GM19455 (cell line): ENCODE measurements around the gene CNKSR3.

Experiments
- ATAC-seq: cut with Tn5 transposase; IDR thresholded peaks from one replicate; pipeline ENCODE4 v1.9.1; 2021; ENCODE audit not compliant: unreplicated experiment

CNKSR3 gene

DNA sequence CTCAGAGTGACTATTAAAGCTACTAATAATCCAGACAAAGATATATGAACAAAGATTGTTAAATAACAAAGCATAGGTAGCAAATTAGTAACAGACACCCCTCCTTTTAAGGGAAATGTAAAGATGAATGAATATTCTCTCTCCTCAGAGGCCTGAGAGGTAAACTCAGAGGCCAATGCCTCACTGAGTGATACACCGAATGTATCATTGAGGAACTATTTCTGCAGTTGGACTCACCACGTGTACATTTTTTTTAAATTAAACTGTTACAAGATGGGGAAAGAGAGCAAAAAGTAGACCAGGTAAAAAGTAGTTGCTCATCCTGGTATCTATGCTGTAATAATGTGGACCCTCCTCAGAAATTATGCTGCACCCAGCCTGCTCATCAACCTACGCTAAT is 81.6 kb downstream of the CNKSR3 start:
- ATAC-seq: no peak

DNA sequence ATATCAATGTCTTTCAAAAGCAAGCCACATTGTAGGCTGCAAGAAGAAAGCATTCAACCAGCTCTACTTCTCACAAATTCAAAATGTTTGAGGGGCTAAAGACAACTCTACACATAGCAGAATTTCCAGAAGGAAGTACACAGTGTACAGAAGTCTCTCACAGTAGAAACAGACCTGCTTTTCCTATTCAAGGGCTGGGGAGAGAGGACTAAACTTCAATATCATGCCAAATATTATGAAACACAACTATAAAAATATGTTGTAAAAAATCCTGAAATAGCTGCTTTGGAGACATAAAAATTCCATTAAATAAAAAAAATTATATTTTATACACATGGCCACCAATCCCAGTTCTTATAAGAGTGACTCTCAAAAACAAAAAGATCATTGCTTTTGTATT is 83.0 kb downstream of the CNKSR3 start:
- ATAC-seq: no peak

DNA sequence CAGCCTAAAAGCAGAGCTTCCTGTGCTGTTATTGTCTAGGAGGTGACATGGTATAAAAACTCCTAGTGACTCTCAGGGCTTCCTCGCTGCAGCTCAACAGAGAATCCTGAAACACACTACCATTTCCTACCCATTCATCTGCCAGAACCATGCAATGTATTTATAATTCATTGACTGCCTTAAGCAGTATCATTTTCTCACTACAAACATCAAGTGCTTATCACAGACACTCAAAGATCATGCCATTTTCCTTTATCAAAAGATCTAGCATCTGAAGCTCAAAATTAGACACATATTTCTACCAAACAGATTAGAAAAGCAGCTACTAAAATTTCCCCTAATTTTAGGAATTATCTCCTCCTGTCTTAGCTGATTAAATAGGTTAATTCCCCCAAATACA is 83.5 kb downstream of the CNKSR3 start:
- ATAC-seq: no peak

DNA sequence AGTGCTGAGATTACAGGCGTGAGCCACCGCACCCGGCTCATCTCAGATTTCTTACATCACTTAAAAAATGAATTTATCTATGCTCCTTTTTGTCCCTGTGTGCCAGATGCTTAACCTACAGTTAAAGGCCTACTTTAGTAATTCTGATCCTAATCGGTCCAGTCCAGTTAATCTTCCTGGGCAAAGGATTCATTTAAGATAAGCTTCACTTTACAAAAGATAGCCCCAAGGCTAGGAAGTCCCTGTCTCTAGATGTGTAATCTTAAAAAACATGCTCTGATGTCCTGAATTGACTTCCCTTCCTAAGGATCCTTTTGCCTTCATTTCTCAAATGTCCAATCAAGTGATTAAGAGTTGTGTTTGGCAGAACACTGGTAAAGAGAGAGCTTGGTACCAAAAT is 85.5 kb downstream of the CNKSR3 start:
- no peak for ATAC-seq

DNA sequence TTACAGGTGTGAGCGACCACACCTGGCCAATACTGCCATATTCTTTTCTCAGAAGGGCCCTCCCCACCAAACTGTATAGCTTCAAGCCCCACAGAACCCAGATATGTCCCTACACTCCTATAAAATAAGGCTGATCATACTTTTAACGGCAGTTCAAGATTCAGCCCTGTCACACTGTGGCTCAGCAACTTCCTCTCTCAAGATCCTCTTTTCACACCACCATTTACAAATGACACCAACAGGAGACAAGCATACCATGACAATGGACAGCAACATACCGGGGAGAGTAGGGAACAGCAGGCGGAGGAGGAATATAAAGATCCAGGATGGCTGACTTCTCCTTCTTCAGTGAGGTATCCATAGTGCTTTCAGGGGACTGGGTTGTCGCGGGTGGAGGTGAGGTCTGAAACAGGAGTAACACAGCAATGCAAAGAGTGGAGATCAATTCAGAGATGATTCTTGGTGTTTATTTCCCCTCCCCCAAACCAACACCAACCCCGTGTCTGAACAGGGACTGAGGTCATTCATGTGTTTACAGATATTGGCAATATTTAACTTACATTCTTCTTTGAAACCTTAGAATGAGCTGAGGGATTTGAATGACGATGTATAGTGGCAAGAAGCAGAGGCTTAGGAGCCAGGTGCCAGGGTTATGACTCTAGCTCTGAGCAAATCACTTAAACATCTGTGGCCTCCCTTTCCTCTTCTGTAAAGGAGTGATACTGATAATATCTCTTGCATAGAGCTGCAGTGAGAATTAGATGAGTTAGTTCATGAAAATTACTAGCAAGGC is 96.3 kb downstream of the CNKSR3 start:
- no peak for ATAC-seq

DNA sequence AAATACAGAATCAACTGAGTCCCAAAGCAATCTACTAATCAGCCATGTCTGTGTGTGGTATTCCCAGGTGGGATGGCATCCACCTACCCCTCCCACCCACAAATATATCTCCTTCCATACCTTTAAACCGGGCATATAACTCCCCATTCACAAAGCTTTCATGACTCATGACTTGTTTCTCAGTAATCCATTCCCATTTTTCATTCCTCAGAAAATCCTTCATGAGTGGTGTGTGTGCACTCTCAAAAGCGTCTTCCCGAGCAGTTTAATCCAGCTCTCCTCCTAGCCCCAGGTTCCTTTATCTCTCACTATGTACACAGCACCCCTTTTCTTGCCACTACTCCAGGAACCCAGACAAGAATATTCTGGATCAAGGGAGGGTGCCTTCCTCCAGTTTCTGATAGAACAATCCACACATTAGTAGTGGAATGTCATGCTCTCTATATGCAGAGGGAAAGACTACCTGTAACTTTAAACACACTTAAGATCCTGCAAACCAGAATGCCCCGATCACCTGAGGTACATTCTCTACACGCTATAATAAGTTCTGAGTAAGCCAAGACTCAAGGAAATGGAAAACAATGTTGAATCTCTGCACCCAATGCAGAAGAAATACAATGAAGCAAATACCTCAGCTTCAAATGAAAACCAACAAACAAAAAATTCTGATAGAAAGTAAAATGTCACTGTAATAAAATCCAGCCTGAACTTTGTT is 98.2 kb downstream of the CNKSR3 start:
- no peak for ATAC-seq

DNA sequence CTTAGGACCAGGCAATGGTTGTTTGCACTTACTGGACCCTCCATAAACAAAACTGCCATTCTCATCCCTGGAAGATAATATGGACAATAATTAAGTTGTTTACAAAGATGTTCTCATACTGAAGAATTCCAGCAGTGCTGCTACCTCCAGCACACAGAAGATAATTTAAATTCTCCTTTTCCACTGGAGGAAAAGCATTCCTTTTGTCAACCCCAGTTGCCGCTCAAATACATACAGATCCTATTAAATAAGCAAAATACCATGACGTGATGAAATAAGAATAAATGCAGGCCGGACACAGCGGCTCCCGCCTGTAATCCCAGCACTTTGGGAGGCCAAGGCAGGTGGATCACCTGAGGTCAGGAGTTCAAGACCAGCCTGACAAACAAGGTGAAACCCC is 99.4 kb downstream of the CNKSR3 start:
- no peak for ATAC-seq

DNA sequence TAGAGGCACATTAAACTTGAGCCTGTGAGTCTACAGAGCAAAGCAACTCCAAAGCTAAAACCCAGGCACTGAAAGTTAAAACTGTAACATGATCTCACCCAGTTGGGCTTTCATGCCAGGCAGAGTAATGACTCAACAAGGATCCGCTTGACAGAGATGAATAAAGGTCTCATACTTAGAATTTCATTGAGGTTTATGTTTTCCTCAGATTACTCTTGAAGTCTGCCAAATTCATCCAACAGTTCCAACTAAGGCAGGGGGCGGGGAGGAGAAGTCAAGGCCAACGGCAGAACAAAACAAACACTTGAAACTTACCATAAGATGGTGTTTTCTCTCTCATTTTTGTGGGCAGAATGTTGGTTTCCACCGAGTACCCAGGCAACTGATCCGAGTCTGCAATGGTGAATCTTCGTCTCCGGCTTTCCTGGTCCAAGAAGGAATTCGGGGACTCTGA is 99.8 kb downstream of the CNKSR3 start:
- no peak for ATAC-seq

DNA sequence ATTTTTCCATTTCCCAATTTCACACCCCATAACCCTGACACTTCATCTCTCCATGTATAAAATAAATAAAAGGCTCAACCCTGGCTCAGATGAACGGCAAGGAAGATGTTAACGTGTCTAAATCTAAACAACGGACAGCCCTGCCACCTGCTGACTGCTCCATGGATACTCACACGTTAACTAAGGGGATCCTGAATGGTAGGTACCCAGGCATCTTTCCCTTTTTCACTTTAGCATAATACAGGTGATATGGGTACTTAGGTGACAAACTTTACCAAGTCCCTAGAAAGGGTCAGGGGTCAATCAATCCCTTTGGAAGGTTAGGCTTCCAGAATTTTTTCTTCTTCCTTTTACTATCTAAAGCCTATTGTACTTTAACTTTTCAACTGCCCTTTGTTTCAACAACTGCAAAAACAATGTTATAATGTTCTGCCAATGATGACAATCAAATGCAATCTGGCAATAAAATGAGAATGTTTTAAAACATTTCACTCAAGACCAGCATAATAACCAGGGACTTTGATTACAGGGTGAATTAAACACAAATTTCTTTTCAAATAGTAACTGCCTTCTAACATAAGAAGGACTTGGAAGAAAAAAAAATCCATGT is 101.5 kb downstream of the CNKSR3 start:
- ATAC-seq: no peak

DNA sequence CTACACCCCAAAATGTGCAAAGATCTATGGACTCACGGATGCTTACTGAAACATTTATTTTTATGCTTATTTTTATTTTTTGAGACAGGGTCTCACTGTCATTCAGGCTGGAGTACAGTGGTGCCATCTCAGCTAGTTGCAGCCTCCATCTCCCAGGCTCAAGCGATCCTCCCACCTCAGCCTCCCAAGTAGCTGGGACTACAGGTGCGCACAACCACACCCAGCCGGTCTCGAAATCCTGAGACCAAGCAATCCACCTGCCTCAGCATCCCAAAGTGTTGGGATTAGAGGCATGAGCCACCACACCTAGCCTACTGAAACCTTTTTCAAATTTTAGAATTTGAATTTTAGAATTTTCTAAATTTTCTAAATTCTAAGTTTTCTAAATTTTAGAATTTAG is 103.0 kb downstream of the CNKSR3 start:
- no peak for ATAC-seq

DNA sequence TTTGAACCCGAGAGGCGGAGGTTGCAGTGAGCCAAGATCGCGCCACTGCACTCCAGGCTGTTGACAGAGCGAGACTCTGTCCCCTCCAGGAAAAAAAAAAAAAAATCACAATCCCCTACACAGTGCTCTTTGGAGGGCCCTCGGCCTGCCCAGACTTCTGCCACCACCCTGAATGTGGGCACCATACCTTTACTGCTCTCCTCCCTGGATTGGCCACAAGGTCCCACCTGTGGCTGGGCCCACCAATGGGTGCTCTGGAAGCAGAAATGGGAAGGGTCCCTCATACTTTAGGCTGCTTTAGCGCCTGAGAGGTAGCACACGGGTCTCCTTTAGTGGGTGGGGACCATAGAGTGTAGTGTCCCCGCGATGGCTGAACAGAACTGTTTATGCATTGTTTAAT is 103.6 kb downstream of the CNKSR3 start:
- ATAC-seq: no peak

DNA sequence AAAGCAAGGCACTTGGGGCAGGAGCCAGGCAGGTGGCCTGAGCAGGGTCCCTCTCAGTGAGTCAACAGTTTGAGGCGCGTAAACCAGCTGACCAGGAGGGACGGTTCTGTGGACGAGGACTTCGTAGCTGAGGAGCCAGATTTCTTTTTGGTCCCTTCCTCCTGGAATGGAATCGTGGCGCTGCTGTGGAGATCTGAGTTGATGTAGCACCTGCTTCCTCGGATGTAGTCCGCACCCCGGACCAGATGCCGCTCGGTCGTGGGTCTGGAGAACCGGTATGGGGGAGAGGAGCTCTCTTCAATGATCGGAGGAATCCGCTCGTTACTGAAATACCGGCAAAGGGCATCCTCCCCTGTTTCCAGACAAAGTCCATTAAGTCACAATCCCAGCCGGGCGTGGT is 104.2 kb downstream of the CNKSR3 start:
- no peak for ATAC-seq

DNA sequence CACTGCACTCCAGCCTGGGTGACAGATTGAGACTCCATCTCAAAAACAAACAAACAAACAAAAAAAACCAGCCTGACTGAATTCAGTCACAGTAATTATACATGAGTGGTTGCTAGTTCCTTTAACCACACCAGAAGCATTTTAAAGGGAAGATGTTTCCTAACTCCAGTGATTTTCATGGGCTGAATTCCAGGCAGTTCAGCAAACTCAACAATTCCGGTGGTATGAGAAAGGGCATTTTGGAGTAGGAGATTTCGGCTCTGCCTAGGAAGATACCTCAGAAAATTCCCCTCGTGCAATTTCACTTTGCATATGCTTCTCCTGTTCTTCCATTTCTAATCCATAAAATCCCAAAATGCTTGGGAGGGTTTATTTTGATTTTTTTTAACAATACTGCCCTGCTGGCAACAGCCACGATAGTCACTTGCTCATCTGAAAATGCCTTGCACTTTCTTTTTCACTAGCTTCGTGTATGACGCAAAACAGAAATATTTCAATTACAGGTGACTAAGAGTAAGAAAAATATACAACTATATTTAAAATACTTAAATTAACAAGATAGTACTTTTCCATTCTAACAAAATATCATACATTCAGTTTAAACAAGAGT is 105.6 kb downstream of the CNKSR3 start:
- no peak for ATAC-seq

DNA sequence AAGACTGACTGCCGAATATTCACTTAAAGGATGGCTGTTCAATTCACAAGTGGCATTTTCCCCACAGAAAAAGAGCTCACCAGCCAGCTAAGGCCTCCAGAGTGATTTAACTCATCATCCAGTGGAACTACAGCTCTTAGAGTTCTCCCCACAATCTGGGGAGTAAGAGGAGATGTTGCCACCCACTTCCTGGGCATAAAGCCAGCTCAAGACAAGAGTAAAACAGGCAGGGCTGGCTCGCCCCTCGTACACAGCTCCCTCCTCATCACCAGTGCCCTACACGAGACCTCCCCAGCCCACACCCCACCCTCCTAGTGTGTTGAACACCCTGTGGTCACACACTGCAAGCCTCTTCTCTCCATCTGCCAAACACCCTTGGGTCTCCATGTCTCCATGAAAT is 106.7 kb downstream of the CNKSR3 start:
- no peak for ATAC-seq

DNA sequence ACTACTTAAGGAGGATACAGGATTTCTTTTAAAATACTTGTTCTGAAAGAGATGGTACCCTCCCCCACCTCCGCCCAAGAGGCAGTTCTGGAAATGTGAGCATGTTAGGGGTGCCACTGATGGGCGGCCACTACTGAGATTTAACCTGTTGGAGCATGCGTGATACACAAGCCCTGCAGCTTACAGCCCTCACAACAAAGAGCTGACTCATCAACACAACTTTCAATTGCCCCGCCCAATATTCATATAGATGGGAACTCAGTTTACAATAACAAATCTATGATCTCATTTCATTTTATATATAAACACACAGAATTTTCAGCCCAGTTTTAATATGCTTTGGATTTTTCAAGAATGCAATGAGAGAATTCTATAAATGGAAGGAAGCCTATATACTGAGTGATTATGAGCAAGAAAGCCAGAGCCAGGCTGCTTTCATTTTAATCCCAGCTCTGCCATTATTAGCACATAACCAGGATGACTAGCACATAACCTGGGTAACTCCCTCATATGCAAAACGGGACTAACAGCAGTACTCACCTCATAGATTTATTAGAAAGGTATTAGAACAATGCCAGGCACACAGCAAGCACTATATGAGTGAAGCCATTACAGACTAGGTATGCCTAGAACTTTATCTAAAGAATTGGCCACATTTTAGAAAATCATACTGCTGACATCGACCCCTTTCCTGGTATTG is 108.3 kb downstream of the CNKSR3 start:
- no peak for ATAC-seq

DNA sequence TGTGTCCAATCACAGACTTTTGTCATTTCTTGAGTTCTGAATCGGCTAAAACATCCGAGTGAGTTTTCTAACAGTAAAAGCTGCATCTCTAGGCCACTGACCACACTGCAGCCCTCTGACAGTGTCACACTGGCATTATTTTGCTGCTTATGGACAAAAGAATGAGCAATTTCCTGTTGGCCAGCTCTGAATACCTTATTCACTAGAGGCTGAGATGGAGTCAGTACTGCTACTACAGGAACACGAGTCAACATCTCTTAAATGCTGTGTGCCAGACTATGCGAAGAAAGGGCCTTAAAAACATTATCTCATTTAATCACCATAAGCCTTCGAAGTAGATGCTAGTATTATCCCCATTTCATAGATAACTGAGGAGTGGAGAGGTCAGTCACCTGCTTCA is 111.4 kb downstream of the CNKSR3 start:
- ATAC-seq: no peak

DNA sequence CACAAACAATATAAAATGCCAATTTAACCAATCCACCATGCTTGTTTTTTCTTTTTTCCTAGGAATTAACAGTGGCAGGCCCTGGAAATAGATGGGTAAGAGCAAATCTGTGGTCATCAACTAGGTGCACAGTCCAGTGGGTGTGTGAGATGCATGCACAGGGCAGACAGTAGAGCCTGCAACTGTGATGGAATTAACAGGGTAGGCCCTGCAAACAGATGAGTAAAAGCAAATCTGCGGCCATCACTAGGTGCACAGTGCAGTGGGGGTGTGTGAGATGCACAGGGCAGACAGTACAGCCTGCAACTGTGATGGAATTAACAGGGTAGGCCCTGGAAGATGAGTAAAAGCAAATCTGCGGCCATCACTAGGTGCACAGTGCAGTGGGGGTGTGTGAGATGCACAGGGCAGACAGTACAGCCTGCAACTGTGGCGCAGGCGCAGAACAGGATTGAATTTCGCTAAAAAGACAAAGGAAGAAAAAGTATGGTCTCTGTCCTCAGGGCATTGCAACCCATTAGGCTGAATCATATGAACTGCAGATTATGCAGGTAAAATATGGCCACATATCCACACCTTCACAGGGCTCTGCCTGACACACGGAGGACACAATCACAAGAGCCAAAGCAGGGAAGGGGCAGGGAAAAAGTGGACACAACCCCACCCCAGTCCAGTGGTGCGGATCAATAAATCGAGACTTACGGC is 112.8 kb downstream of the CNKSR3 start:
- no peak for ATAC-seq

DNA sequence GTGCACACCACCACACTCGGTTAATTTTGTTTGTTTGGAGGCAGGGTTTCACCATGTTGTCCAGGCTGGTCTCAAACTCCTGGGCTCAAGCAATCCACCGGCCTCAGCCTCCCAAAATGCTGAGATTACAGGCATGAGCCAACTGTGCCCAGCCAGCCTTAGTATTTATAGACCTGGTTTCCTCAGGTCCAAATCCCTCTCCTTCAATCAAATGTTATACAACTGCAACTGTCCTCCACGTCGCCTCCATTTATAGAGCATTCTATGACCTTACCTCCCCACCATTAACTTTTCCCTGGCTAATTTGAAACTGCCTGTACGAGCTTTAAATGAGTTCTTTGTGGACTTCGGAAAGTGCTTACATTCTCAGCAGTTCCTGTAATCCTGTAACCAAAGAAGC is 114.6 kb downstream of the CNKSR3 start:
- no peak for ATAC-seq

DNA sequence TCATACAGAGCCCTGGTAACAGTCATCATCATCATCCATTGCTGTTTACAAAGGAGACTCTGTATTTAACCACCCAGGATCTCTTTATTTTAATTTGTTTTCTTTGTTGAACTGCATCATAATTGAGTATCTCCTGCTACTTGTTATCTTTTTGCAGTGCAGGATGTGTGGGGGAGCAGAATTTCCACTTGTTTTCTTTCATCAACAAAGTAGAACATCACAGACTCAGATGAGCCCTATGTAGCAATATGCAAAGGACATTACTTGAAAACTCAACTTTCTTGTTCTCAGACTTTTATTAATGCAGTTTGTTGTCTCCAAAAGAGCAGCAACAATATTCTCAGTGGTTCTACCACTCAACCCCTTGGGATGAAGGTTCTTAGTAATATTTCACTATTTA is 115.2 kb downstream of the CNKSR3 start:
- no peak for ATAC-seq

DNA sequence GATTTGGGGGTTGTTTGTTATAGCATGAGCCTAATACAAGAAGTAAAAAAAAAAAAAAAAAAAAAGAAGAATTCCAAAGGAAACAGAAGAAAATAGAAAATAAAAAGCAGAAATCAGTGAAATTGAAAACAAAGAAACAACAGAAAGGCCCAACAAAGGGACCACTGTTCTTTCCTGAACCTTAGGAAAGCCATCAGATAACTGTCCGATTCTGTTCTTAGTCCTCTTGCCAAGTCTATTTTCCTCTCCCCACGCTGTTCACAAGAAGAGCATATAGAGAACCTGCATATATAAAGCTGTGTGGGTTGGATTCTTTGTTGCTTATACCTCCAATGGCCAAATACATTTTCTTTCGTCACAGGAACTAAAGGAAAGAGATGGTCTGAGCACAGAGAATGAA is 115.9 kb downstream of the CNKSR3 start:
- ATAC-seq: no peak

DNA sequence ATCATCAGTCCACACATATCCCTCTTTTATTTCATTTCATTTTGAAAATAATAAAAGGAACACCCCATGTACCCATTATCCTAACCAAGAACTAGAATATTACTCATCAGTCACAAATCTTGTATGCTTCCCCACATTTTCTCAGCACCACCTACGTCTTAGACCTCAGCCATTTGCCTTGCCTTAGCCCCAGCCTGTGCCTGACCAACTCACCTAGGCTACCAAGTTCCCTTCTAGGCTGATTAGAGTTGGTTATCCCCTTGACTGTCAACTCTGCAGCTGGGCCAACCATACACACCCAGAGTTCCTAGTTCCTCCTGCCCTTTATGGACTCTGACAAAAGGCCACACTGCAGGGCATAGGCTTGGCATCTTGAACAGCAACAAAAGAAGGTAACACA is 120.5 kb downstream of the CNKSR3 start:
- ATAC-seq: no peak
